MM.1S (cell line): Measurements from ENCODE around the gene TM2D1.

Experiments
- DNase-seq: peaks from one replicate; pipeline ENCODE4 v3.0.0-alpha.2; 2015
- H2AFZ ChIP-seq: fragments of 300-600 bp; sonication (generic); 2 replicates; pipeline ENCODE4 v1.6.0; 2016; ENCODE audit warnings: antibody characterized with exemption, low read length
- H3F3A ChIP-seq: fragments of 300-600 bp; sonication (generic); 2 replicates; pipeline ENCODE4 v1.6.1; 2016; ENCODE audit warnings: mild to moderate bottlenecking, antibody characterized with exemption, low read length, moderate library complexity, mixed read lengths; ENCODE audit not compliant: insufficient read depth
- H3K27ac ChIP-seq: fragments of 300-600 bp; sonication (generic); 2 replicates; pipeline ENCODE4 v1.5.1; 2016; ENCODE audit warnings: mild to moderate bottlenecking, low read length
- H3K27me3 ChIP-seq: fragments of 300-600 bp; sonication (generic); replicated peaks from 2 replicates; pipeline ENCODE4 v1.6.0; 2016; ENCODE audit warnings: low read length; ENCODE audit not compliant: insufficient read depth
- H3K36me3 ChIP-seq: fragments of 300-600 bp; sonication (generic); replicated peaks from 2 replicates; pipeline ENCODE4 v1.6.1; 2016; ENCODE audit warnings: mild to moderate bottlenecking, low read length, mixed read lengths; ENCODE audit not compliant: insufficient read depth
- H3K4me1 ChIP-seq: fragments of 300-600 bp; sonication (generic); 2 replicates; pipeline ENCODE4 v1.6.1; 2016; ENCODE audit warnings: low read length, mixed read lengths
- H3K4me2 ChIP-seq: fragments of 300-600 bp; sonication (generic); 2 replicates; pipeline ENCODE4 v1.6.0; 2016; ENCODE audit warnings: low read depth, low read length
- H3K4me3 ChIP-seq: fragments of 300-600 bp; sonication (generic); 2 replicates; pipeline ENCODE4 v1.5.1; 2016; ENCODE audit warnings: low read length, mixed read lengths
- H3K79me2 ChIP-seq: fragments of 300-600 bp; sonication (generic); 2 replicates; pipeline ENCODE4 v1.6.1; 2016; ENCODE audit warnings: mixed run types, low read length, mixed read lengths
- H3K9ac ChIP-seq: fragments of 300-600 bp; sonication (generic); 2 replicates; pipeline ENCODE4 v1.6.1; 2016; ENCODE audit warnings: low read length, mixed read lengths
- H3K9me2 ChIP-seq: fragments of 300-600 bp; sonication (generic); replicated peaks from 2 replicates; pipeline ENCODE4 v1.6.1; 2016; ENCODE audit warnings: mild to moderate bottlenecking, low read length, mixed read lengths; ENCODE audit not compliant: insufficient read depth
- H3K9me3 ChIP-seq: fragments of 300-600 bp; sonication (generic); replicated peaks from 2 replicates; pipeline ENCODE4 v1.6.1; 2016; ENCODE audit warnings: mild to moderate bottlenecking, low read length, mixed read lengths; ENCODE audit not compliant: insufficient read depth
- H4K20me1 ChIP-seq: fragments of 300-600 bp; sonication (generic); 2 replicates; pipeline ENCODE4 v1.6.1; 2016; ENCODE audit warnings: mild to moderate bottlenecking, low read length, moderate library complexity, mixed read lengths; ENCODE audit not compliant: insufficient read depth
- EZH2 ChIP-seq: fragments of 300-600 bp; sonication (generic); optimal IDR thresholded peaks from 2 replicates; pipeline ENCODE3; 2017; ENCODE audit warnings: low read depth, mild to moderate bottlenecking, antibody characterized with exemption, low read length, mixed read lengths
- EZH2phosphoT487 ChIP-seq: fragments of 300-600 bp; sonication (generic); IDR thresholded peaks from 2 replicates; pipeline ENCODE4 v1.6.1; 2018; ENCODE audit warnings: antibody characterized with exemption, low read length
- TF ChIP-seq, protein P1 (sequence below): fragments of 300-600 bp; sonication (generic); IDR thresholded peaks from 2 replicates; pipeline ENCODE4 v1.5.1; 2016; ENCODE audit warnings: antibody characterized with exemption, low read length, mixed read lengths

Gene TM2D1

DNA sequence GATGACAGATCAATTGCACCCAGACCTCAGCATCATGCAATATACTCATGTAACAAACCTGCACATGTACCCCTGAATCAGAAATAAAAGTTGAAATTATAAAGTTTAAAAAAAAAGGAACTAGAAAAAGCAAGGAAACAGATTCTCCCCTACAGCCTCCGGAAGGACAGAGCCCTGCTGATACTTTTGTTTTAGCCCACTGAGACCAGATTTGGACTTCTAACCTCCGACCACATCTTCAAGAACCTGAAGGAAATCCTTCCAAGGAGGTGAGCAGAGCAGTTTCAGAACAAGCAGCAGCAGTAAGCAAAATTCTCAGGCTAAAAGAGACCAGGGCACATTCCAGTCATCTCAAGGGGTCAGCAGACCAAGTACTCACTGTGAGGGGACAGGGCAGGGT, 54.5 kb downstream of the TM2D1 start:
- no peak overlapping the region for H3K9ac ChIP-seq

DNA sequence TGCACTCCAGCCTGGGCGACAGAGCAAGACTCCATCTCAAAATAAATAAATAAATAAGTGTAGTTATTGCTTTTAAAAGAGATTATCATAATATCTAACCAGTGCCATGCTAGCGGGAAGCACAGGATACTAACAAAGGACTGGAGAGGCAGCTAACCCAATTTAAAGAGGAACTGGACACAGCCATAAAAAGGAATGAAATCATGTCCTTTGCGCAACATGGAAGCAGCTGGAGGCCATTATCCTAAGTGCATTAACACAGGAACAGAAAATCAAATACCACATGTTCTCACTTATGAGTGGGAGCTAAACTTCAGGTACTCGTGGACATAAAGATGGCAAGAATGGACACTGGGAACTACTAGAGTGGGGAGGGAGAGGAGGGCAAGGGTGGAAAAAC, 54.9 kb downstream of the TM2D1 start:
- Histone ChIP-seq H3F3A (no peaks in the 10 kb centered on the region), H3K9ac (no peak overlapping the region), H3K27ac (no peak overlapping the region), H3K9me2 (no peaks in the 10 kb centered on the region), H2AFZ (no peak overlapping the region), H3K4me3 (no peak overlapping the region), H3K36me3 (no peaks in the 10 kb centered on the region), H3K4me2 (no peak overlapping the region), H3K9me3 (no peaks in the 10 kb centered on the region), H3K4me1 (no peaks in the 10 kb centered on the region), H4K20me1 (no peaks in the 10 kb centered on the region), H3K27me3 (no peaks in the 10 kb centered on the region), H3K79me2 (no peaks in the 10 kb centered on the region)
- TF ChIP-seq EZH2, result no peak
- TF ChIP-seq, protein P1, sequence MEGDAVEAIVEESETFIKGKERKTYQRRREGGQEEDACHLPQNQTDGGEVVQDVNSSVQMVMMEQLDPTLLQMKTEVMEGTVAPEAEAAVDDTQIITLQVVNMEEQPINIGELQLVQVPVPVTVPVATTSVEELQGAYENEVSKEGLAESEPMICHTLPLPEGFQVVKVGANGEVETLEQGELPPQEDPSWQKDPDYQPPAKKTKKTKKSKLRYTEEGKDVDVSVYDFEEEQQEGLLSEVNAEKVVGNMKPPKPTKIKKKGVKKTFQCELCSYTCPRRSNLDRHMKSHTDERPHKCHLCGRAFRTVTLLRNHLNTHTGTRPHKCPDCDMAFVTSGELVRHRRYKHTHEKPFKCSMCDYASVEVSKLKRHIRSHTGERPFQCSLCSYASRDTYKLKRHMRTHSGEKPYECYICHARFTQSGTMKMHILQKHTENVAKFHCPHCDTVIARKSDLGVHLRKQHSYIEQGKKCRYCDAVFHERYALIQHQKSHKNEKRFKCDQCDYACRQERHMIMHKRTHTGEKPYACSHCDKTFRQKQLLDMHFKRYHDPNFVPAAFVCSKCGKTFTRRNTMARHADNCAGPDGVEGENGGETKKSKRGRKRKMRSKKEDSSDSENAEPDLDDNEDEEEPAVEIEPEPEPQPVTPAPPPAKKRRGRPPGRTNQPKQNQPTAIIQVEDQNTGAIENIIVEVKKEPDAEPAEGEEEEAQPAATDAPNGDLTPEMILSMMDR, result no peak
- TF ChIP-seq EZH2phosphoT487, result no peak
- DNase-seq, result no peak

More for the DNA sequence above, 54.5 kb downstream of the TM2D1 start:
- Histone ChIP-seq H2AFZ (no peak overlapping the region), H3K9me2 (no peaks in the 10 kb centered on the region), H3K27ac (no peak overlapping the region), H3K4me2 (no peak overlapping the region), H3K27me3 (no peaks in the 10 kb centered on the region), H3K4me1 (no peaks in the 10 kb centered on the region), H3K4me3 (no peak overlapping the region), H3F3A (no peaks in the 10 kb centered on the region), H3K36me3 (no peaks in the 10 kb centered on the region), H3K79me2 (no peaks in the 10 kb centered on the region), H4K20me1 (no peaks in the 10 kb centered on the region), H3K9me3 (no peaks in the 10 kb centered on the region)
- DNase-seq, result no peak
- TF ChIP-seq EZH2phosphoT487 (no peak), EZH2 (no peak)
- TF ChIP-seq, protein P1, result no peak

DNA sequence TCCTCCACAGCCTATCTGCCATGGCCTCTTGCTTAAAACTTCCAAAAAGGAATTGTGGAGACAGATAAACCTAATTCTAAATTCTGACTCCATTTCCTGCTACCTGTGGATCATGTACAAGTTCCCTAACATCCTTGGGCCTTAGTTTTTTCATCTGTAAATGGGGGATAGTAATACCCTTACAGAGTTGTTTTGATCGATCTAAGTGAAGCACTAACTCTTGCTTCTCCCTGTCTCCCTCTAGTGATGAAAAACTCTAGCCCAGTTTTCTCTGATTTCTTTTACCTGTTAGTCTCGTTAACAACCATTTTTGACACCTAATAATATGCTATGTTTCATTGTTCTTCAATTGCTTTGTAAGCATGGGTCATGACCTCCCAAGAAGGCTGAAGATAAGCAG, 65.9 kb downstream of the TM2D1 start:
- no peaks in the 10 kb centered on the region for H3K79me2 ChIP-seq
- H3K4me3 ChIP-seq, result no peak overlapping the region
- H3K27me3 ChIP-seq, result no peaks in the 10 kb centered on the region
- H3K36me3 ChIP-seq, result no peaks in the 10 kb centered on the region
- TF ChIP-seq, protein P1, result no peak; the same call in 1 of the 2 replicates
- TF ChIP-seq EZH2phosphoT487 (no peak), EZH2 (no peak)
- no peaks in the 10 kb centered on the region for H3F3A ChIP-seq
- H4K20me1 ChIP-seq, result no peaks in the 10 kb centered on the region
- H3K27ac ChIP-seq, result no peak overlapping the region
- H3K9me2 ChIP-seq, result no peaks in the 10 kb centered on the region
- no peak overlapping the region for H2AFZ ChIP-seq
- no peaks in the 10 kb centered on the region for H3K4me1 ChIP-seq
- H3K4me2 ChIP-seq, result no peak overlapping the region
- H3K9ac ChIP-seq, result no peak overlapping the region
- no peak for DNase-seq
- H3K9me3 ChIP-seq, result no peaks in the 10 kb centered on the region
